Measurements from ENCODE around the gene NTNG1. TPM values are rescaled to one million over a fixed set of nuclear protein-coding genes. Genes with fewer than 3 reads are reported as not detected.

The NTNG1 gene
- total RNA-seq, 2 experiments from 2014 or later, result 1.1 TPM; not detected in 1

GRCh38 chr1:107442551-107442950 lies 301.7 kb downstream of the NTNG1 start:
- ATAC-seq (no peak), DNase-seq (no peak)
- CTCF ChIA-PET, result interaction anchor here (1.2 kb wide), 1 partner anchor 9 kb away, joined by 3 read pairs; no protein-coding TSS in a partner anchor
- H3K36me3 Mint-ChIP-seq, result no peaks in the 10 kb centered on the region
- no peak overlapping the region for H3K27ac Mint-ChIP-seq
- no peaks in the 10 kb centered on the region for H3K4me1 Mint-ChIP-seq
- H3K27me3 Mint-ChIP-seq, result peaks cover 19% of the 10 kb centered on the region
- no peaks in the 10 kb centered on the region for H3K9me3 Mint-ChIP-seq (ENCODE audit: low read depth)
- H3K4me3 Mint-ChIP-seq, result no peak overlapping the region

DNA sequence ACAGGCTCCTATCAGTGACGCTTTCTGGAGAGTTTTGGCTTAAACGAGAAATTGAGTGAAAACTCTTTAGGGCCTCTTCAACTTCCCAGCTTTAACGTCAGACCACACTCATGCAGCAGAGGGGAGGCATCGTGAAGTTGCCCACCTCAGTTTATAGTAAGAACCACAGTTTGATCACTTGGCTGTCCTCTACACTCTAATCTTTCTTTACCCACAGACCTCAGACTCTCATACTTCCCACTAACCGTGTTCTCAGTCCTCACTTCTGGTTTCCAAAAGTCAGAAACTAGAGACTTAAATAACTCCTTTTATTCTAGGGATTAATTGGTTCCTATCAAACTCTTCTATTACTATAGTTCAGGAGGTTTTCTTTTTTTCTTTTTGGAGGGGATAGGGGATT lies 302.2 kb downstream of the NTNG1 start:
- CTCF ChIA-PET, result interaction anchor here (1.2 kb wide), 1 partner anchor 10 kb away, joined by 3 read pairs; no protein-coding TSS in a partner anchor
- no peak overlapping the region for H3K27ac Mint-ChIP-seq
- no peaks in the 10 kb centered on the region for H3K36me3 Mint-ChIP-seq
- no peaks in the 10 kb centered on the region for H3K9me3 Mint-ChIP-seq (ENCODE audit: low read depth)
- H3K4me1 Mint-ChIP-seq, result no peaks in the 10 kb centered on the region
- H3K27me3 Mint-ChIP-seq, result peaks cover 19% of the 10 kb centered on the region
- ATAC-seq (no peak), DNase-seq (no peak)
- no peak overlapping the region for H3K4me3 Mint-ChIP-seq

DNA sequence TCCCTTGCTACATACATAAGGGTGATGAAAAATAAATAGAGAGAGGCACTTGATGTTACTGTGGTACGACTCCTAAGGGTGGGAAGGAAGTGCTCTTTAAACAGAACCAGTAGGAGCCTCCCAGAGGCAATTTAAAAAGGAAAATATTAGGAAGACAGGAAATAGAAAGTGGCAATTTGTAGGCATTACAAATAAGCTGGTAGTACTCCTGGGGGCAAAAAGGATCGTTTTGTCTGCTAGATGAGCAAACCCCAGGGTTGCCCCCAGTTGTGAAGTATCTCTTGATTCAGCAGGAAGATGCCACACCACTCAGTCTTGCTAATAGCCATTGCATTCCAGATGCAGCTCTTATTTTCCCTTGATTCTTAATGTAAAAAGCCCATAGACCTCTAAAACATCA lies 303.0 kb downstream of the NTNG1 start:
- Mint-ChIP-seq H3K4me3 (no peak overlapping the region), H3K4me1 (no peaks in the 10 kb centered on the region), H3K36me3 (no peaks in the 10 kb centered on the region), H3K9me3 (ENCODE audit: low read depth) (no peaks in the 10 kb centered on the region), H3K27ac (no peak overlapping the region), H3K27me3 (peaks cover 22% of the 10 kb centered on the region)
- DNase-seq, result no peak
- CTCF ChIA-PET, result no interaction called here
- no peak for ATAC-seq

DNA sequence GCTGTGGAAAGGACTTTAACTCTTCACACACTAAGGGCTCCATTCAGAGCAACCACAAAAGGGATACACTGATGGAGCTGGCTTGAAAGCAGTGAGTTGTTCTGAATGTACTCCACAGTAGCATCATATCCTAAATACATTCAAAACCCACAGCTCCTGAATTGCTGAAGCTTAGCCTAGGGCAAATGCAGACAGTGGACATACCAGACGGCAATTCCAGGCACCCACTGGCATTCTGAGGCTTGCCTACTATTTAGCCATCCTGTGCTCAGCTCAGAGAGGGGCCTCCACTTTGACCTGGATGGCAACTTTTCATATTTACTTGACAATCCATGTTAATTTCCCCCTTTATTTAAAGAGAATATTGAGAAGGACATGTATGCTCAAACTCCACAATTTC lies 303.5 kb downstream of the NTNG1 start:
- CTCF ChIA-PET, result no interaction called here
- ATAC-seq, result no peak

DNA sequence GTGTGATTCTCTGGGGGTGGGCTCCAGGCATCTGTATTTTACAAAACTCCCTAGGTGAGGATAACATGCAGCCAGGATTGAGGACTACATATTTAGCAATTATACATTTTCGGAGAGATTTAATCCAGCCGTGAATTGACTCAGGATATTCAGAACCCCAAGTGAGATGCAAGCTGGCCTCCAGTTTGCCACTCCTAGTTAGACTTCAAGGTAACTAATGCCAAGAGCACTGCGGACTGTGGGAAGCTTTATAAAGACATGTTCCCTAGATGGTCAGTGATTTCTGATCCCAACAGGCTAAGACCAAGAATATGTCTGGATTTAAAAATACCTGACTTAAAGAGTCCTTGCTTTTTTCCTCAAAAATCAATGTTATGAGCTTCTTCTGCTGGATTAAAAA lies 308.5 kb downstream of the NTNG1 start:
- Mint-ChIP-seq H3K27me3 (peaks cover 12% of the 10 kb centered on the region), H3K9me3 (ENCODE audit: low read depth) (no peaks in the 10 kb centered on the region), H3K4me1 (no peaks in the 10 kb centered on the region), H3K4me3 (no peak overlapping the region), H3K36me3 (no peaks in the 10 kb centered on the region), H3K27ac (no peak overlapping the region)
- CTCF ChIA-PET, result no interaction called here
- ATAC-seq, result no peak
- DNase-seq, result no peak

More for the DNA sequence above, 303.5 kb downstream of the NTNG1 start:
- no peak for DNase-seq
- H3K4me1 Mint-ChIP-seq, result no peaks in the 10 kb centered on the region
- no peak overlapping the region for H3K27ac Mint-ChIP-seq
- no peaks in the 10 kb centered on the region for H3K9me3 Mint-ChIP-seq (ENCODE audit: low read depth)
- peaks cover 25% of the 10 kb centered on the region for H3K27me3 Mint-ChIP-seq
- no peak overlapping the region for H3K4me3 Mint-ChIP-seq
- no peaks in the 10 kb centered on the region for H3K36me3 Mint-ChIP-seq

GRCh38 chr1:107450899-107451664 lies 310.2 kb downstream of the NTNG1 start:
- CTCF ChIA-PET, result no interaction called here
- ATAC-seq, result no peak
- H3K4me1 Mint-ChIP-seq, result no peaks in the 10 kb centered on the region
- no peaks in the 10 kb centered on the region for H3K9me3 Mint-ChIP-seq (ENCODE audit: low read depth)
- no peak overlapping the region for H3K27ac Mint-ChIP-seq
- H3K4me3 Mint-ChIP-seq, result no peak overlapping the region
- no peaks in the 10 kb centered on the region for H3K36me3 Mint-ChIP-seq
- no peak for DNase-seq
- H3K27me3 Mint-ChIP-seq, result peaks cover 12% of the 10 kb centered on the region

- Mint-ChIP-seq H3K36me3 (no peaks in the 10 kb centered on the region), H3K9me3 (ENCODE audit: low read depth) (no peaks in the 10 kb centered on the region), H3K4me3 (no peak overlapping the region), H3K27ac (no peak overlapping the region), H3K4me1 (no peaks in the 10 kb centered on the region), H3K27me3 (peaks cover 16% of the 10 kb centered on the region)
- no peak for DNase-seq
- ATAC-seq, result no peak
- CTCF ChIA-PET, result no interaction called here
Measured at GRCh38 chr1:107451715-107452114, 310.9 kb downstream of the NTNG1 start.

DNA sequence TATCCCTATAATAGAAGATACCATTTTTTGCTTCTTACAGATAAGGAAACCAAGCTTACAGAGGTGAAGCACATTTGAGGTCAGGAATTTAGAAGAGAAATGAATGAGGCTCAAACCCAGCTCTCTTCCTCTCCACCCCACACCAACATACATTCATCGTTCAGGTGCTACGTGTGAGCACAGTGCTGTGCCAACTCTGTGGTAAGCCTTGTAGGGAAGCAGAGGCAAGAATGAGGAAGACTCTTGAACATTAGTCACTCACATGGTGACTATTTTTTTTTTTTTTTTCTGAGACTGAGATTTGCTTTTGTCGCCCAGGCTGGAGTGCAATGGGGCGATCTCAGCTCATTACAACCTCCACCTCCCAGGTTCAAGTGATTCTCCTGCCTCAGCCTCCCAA lies 314.0 kb downstream of the NTNG1 start:
- no peaks in the 10 kb centered on the region for H3K9me3 Mint-ChIP-seq (ENCODE audit: low read depth)
- H3K4me1 Mint-ChIP-seq, result no peaks in the 10 kb centered on the region
- ATAC-seq (no peak), DNase-seq (no peak)
- no peak overlapping the region for H3K4me3 Mint-ChIP-seq
- CTCF ChIA-PET, result no interaction called here
- no peaks in the 10 kb centered on the region for H3K36me3 Mint-ChIP-seq
- no peak overlapping the region for H3K27ac Mint-ChIP-seq
- peaks cover 10% of the 10 kb centered on the region for H3K27me3 Mint-ChIP-seq

DNA sequence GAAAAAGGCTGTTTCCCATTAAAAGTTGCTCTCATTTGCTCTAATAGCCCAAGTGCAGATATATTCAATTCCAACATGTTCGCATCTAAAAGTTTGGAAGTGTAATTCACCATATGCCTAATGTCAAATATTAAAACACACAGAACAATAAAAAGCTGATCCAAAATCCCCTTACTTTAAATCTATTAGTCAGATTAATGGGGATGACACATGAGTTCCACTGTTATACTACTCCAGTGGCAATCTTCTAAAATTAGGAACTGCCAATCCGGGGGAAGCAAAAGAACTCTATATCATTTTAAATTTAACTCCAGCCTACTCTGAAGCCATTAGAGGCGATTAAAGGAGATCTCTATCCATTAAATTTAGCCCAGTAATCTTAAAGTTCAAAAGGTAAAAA lies 317.1 kb downstream of the NTNG1 start:
- no peaks in the 10 kb centered on the region for H3K9me3 Mint-ChIP-seq (ENCODE audit: low read depth)
- no peaks in the 10 kb centered on the region for H3K36me3 Mint-ChIP-seq
- peaks cover 6% of the 10 kb centered on the region for H3K27me3 Mint-ChIP-seq
- CTCF ChIA-PET, result no interaction called here
- H3K4me3 Mint-ChIP-seq, result no peak overlapping the region
- H3K27ac Mint-ChIP-seq, result no peak overlapping the region
- DNase-seq (no peak), ATAC-seq (no peak)
- no peaks in the 10 kb centered on the region for H3K4me1 Mint-ChIP-seq

GRCh38 chr1:107459204-107459904 lies 318.5 kb downstream of the NTNG1 start:
- H3K9me3 Mint-ChIP-seq (ENCODE audit: low read depth), result no peaks in the 10 kb centered on the region
- H3K27me3 Mint-ChIP-seq, result peaks cover 6% of the 10 kb centered on the region
- no peaks in the 10 kb centered on the region for H3K4me1 Mint-ChIP-seq
- H3K4me3 Mint-ChIP-seq, result no peak overlapping the region
- H3K27ac Mint-ChIP-seq, result no peak overlapping the region
- DNase-seq, result no peak
- CTCF ChIA-PET, result no interaction called here
- ATAC-seq, result no peak
- H3K36me3 Mint-ChIP-seq, result no peaks in the 10 kb centered on the region

DNA sequence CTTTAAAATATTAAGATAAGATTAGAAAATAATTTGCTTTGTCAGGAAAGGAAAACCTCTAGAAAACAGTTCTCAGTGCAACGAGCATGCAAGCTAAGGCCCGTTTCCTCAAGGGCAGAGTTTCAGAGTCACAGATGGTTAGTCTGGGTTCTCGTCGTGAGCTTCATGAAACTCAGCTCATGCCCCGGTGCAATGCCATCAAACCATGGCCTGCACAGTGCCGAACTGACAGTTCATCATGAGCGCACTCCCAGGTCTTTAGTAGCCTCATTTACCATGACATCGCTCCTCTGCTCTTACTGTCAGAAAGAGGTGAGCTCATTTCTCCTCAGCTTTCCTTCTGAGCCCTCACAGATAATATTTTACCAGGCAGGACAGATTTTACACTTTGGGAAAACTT lies 319.2 kb downstream of the NTNG1 start:
- ATAC-seq (no peak), DNase-seq (no peak)
- Mint-ChIP-seq H3K36me3 (no peaks in the 10 kb centered on the region), H3K4me1 (no peaks in the 10 kb centered on the region), H3K4me3 (no peak overlapping the region), H3K27ac (no peak overlapping the region), H3K9me3 (ENCODE audit: low read depth) (no peaks in the 10 kb centered on the region), H3K27me3 (peaks cover 9% of the 10 kb centered on the region)
- CTCF ChIA-PET, result no interaction called here

DNA sequence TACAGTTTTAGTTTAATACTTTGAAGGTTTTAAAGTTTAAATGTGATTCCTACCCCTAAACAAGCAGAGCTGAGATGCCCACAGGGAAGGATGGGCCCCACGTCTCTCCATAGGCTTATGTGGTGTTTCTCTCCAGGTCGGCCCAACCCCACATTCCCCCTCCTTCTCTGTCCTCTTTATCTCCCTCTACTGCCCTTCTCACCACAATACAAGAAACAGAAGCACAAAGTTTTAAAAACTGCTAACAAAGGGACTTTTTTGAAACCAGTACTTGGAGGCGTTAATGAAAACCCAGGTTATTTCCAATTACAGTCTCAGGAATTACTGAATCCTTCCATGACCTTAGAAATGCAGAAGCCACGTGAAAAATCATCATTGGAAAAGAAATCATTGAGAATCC lies 324.0 kb downstream of the NTNG1 start:
- Mint-ChIP-seq H3K27ac (no peak overlapping the region), H3K36me3 (no peaks in the 10 kb centered on the region), H3K9me3 (ENCODE audit: low read depth) (no peaks in the 10 kb centered on the region), H3K27me3 (peaks cover 15% of the 10 kb centered on the region), H3K4me1 (no peaks in the 10 kb centered on the region), H3K4me3 (no peak overlapping the region)
- DNase-seq (no peak), ATAC-seq (no peak)
- CTCF ChIA-PET, result no interaction called here

DNA sequence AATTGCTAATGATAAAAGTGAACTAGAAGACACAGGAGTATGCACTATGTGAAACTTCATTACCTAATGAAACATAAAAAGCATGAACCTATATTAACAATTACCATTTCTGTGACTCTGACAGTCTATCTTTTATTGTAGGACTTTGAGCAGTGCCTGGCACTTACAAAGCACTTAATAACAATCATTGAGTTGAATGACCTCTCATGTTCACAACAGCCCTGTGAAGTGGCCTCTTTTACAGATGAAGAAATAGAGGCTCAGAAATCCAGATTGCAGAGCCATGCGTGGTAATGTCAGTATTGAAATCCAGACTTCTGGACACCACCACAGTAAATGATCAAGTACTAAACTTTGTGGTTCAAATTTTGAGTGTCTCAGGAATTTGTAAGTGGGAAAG lies 326.4 kb downstream of the NTNG1 start:
- Mint-ChIP-seq H3K4me3 (no peak overlapping the region), H3K27me3 (peaks cover 24% of the 10 kb centered on the region), H3K9me3 (ENCODE audit: low read depth) (no peaks in the 10 kb centered on the region), H3K4me1 (no peaks in the 10 kb centered on the region), H3K27ac (no peak overlapping the region), H3K36me3 (no peaks in the 10 kb centered on the region)
- ATAC-seq (no peak), DNase-seq (no peak)
- CTCF ChIA-PET, result no interaction called here

- DNase-seq, result no peak
- H3K27me3 Mint-ChIP-seq, result peaks cover 25% of the 10 kb centered on the region
- no peaks in the 10 kb centered on the region for H3K36me3 Mint-ChIP-seq
- H3K9me3 Mint-ChIP-seq (ENCODE audit: low read depth), result no peaks in the 10 kb centered on the region
- no peak for ATAC-seq
- no peak overlapping the region for H3K27ac Mint-ChIP-seq
- no peak overlapping the region for H3K4me3 Mint-ChIP-seq
- no peaks in the 10 kb centered on the region for H3K4me1 Mint-ChIP-seq
- CTCF ChIA-PET, result no interaction called here
Measured at GRCh38 chr1:107467811-107468210, 327.0 kb downstream of the NTNG1 start.
